Measurements from ENCODE around the gene CERS2. TPM values are rescaled to one million over a fixed set of nuclear protein-coding genes. Genes with fewer than 3 reads are reported as not detected.
A peak's percentile ranks its signal among the peaks of the same experiment; 100 is the strongest.

Gene CERS2
- total RNA-seq, 2 experiments from 2014 or later = 129 to 132 TPM

DNA sequence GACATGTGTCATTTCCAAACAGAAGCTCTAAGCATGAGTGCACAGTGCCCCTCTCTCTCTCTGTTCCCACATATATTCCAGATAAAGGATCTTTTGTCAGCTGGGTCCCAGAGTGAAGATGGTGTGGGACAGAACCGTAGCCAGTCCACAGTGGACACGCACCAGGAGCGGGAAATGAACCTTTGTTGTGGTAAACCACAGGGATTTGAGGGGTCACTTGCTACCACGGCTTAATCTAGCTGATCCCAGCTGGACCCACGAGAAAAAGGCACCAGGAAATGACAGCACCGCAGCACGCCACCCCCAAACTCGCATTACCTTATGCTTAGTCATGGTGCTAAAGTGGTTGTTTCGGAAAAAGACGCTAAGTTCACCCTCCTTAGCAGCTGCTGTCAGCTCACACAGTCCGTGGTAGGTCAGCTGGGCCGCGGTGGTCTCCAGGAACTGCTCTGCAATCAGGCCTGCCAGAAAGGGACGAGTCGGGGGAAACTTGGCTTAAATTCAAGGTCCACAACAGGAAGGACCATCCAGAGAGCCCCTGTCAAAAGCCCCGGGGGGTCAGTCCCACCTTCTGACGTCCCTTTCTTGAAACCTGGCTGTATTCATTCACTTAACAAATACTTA lies 24.5 kb upstream of the CERS2 start:
- Mint-ChIP-seq H3K27me3 (no peaks in the 10 kb centered on the region), H3K36me3 (ENCODE audit: low read depth) (peaks cover 2% of the 10 kb centered on the region), H3K4me1 (ENCODE audit: low read depth) (peaks cover 38% of the 10 kb centered on the region), H3K27ac (no peak overlapping the region), H3K9me3 (no peaks in the 10 kb centered on the region), H3K4me3 (no peak overlapping the region)
- intact Hi-C loops (cut with micrococcal nuclease) = no loop called here
- ChIA-PET CTCF (interaction anchor here (1.0 to 7.7 kb wide), 6 partner anchors 20 to 466 kb away, joined by 3 to 103 read pairs (median 4); partner anchors contain the start of gene ANXA9), POLR2A (interaction anchor here (0.6 to 1.4 kb wide), 4 partner anchors 12 to 49 kb away, joined by 3 to 4 read pairs (median 3); no protein-coding TSS in a partner anchor)
- TF ChIP-seq, protein P1, sequence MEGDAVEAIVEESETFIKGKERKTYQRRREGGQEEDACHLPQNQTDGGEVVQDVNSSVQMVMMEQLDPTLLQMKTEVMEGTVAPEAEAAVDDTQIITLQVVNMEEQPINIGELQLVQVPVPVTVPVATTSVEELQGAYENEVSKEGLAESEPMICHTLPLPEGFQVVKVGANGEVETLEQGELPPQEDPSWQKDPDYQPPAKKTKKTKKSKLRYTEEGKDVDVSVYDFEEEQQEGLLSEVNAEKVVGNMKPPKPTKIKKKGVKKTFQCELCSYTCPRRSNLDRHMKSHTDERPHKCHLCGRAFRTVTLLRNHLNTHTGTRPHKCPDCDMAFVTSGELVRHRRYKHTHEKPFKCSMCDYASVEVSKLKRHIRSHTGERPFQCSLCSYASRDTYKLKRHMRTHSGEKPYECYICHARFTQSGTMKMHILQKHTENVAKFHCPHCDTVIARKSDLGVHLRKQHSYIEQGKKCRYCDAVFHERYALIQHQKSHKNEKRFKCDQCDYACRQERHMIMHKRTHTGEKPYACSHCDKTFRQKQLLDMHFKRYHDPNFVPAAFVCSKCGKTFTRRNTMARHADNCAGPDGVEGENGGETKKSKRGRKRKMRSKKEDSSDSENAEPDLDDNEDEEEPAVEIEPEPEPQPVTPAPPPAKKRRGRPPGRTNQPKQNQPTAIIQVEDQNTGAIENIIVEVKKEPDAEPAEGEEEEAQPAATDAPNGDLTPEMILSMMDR (IDR thresholded peaks at IDR 0.05) = no peak
- peak; percentile 67 for DNase-seq
- peak; percentile 76 for ATAC-seq

DNA sequence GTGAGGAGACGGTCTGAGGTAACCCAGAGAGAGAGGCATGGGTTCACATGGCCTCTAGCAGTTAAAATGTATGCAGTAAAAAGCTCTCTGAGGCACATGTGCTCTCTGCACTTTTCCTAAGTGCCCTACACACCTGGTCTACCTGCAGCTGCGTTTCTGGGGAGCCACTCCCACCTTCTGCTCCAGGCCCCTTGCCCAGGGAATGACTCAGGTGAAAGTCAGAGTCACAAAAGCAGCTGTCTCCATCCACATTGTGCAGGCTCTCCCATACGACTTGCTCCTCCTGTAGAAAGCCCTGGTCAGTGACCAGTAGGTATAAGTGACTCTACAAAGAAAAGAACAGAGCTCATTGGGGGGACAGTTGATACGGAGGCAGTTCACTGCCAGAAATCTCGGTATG lies 23.3 kb upstream of the CERS2 start:
- Mint-ChIP-seq H3K4me3 (no peak overlapping the region), H3K27me3 (no peaks in the 10 kb centered on the region), H3K4me1 (ENCODE audit: low read depth) (peaks cover 28% of the 10 kb centered on the region), H3K9me3 (no peaks in the 10 kb centered on the region), H3K36me3 (ENCODE audit: low read depth) (peaks cover 2% of the 10 kb centered on the region), H3K27ac (no peak overlapping the region)
- ChIA-PET CTCF (interaction anchor here (0.9 to 7.7 kb wide), 6 partner anchors 7 to 159 kb away, joined by 3 to 103 read pairs (median 6); partner anchors contain the start of genes ANXA9, MINDY1 and TNFAIP8L2), POLR2A (interaction anchor here (0.7 to 2.0 kb wide), 3 partner anchors 8 to 71 kb away, joined by 3 to 12 read pairs (median 4); partner anchors contain the start of genes MINDY1 and SETDB1)
- TF ChIP-seq, protein P1 (IDR thresholded peaks at IDR 0.05) = no peak
- DNase-seq (no peak), ATAC-seq (no peak)
- intact Hi-C loops (cut with micrococcal nuclease) = no loop called here

DNA sequence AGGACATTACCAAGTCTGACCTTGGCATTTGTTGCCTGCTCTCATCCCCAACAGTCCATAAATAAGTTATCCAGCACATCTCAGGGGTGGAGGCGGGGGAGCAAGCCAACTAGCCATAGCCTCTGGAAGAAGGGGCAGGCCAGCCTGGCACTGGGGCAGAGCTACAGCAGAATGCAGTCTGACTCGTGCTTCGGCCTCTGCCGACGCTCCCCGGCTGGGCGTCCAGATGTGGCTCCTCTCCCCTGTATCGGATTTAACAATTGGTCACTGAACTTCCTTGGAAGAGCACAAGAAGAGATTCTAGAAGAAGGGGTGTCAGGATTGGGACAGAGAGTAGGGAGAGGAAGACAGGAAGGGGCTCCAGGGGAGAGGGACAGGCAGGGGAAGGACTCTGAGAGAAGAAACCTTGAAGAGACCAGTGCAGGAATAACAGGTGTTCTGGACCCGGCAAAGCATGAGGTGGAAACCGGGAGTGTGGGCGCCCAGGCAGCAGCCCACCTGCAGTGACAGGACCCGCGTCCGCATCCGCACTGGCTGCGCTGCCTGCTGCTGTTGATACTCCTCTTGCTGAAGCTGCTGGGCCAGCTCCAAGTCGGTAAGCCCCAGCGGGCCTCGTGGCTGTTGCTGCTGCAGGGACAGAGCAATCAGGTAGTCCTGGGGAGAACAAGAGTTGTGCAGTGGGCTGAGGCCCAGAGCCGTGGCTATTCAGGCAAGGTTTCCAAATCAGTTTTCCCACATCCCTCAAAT lies 22.7 kb upstream of the CERS2 start:
- TF ChIP-seq, protein P1 (IDR thresholded peaks at IDR 0.05) = no peak
- CTCF ChIA-PET = interaction anchor here (0.9 to 7.7 kb wide), 11 partner anchors 8 to 302 kb away, joined by 3 to 103 read pairs (median 6); partner anchors contain the start of genes ANXA9, MINDY1 and TNFAIP8L2
- Mint-ChIP-seq H3K27me3 (no peaks in the 10 kb centered on the region), H3K4me3 (no peak overlapping the region), H3K36me3 (ENCODE audit: low read depth) (peaks cover 2% of the 10 kb centered on the region), H3K4me1 (ENCODE audit: low read depth) (peaks cover 22% of the 10 kb centered on the region), H3K27ac (no peak overlapping the region), H3K9me3 (no peaks in the 10 kb centered on the region)
- ATAC-seq (no peak), DNase-seq (no peak)
- POLR2A ChIA-PET = interaction anchor here (1.3 to 2.0 kb wide), 2 partner anchors 9 to 71 kb away, joined by 4 to 12 read pairs; partner anchors contain the start of genes MINDY1 and SETDB1
- intact Hi-C loops (cut with micrococcal nuclease) = no loop called here

DNA sequence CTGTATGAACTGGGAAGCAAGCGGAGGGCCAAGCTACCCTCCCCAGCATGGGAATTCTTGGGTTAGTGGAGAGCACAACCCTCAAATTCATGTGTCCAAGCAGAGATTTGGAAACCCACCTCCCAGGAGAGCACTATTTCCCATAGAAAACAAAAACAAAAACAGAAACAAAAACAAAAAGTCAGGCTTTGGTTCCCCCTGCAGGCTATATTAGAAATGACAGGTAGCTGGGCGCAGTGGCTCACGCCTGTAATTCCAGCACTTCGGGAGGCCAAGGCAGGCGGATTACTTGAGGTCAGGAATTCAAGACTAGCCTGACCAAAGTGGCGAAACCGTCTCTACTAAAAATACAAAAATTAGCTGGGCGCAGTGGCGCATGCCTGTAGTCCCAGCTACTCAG lies 21.3 kb upstream of the CERS2 start:
- H3K27me3 Mint-ChIP-seq = no peaks in the 10 kb centered on the region
- ATAC-seq (peak; percentile 36), DNase-seq (peak; percentile 29)
- ChIA-PET CTCF (interaction anchor here (0.7 to 7.7 kb wide), 35 partner anchors 9 to 595 kb away, joined by 3 to 103 read pairs (median 4); partner anchors contain the start of genes ANXA9, CTSK, GOLPH3L and MINDY1), POLR2A (interaction anchor here (0.8 kb wide), 1 partner anchor 22 kb away, joined by 3 read pairs; no protein-coding TSS in a partner anchor)
- H3K4me1 Mint-ChIP-seq (ENCODE audit: low read depth) = peaks cover 11% of the 10 kb centered on the region
- H3K4me3 Mint-ChIP-seq = no peak overlapping the region
- H3K9me3 Mint-ChIP-seq = no peaks in the 10 kb centered on the region
- no peaks in the 10 kb centered on the region for H3K36me3 Mint-ChIP-seq (ENCODE audit: low read depth)
- H3K27ac Mint-ChIP-seq = no peak overlapping the region
- intact Hi-C loops (cut with micrococcal nuclease) = no loop called here
- TF ChIP-seq, protein P1 (IDR thresholded peaks at IDR 0.05) = peak; percentile 96
